SIG-M5 (cell line): Measurements from ENCODE around the gene MYH13.

Experiments
- DNase-seq: peaks from one replicate; lab custom pipeline; 2025; lab: John Stamatoyannopoulos, UW

MYH13 gene

DNA sequence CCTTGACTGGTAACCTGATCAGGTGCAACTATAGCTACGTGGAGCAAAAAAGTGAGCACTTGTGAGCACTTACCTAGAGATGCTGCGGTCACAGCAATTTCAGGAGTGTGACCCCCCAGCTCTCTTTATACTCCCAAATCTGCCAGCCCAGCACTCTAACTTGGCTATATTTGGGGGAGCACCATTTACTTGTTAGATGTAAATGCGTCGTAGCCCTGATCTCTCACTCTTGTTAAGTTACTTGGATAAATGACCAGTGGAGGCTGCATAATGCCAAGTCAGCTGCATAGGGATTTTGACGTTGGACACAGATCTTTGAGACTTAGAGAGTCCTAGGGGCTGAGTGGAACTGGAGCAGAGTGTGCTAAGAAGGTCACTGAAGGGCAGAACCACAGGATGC, at the start of gene MYH13:
Gene MYH13, minus strand, starts transcription at position 101 of the 400 bp plus-strand sequence. CDS start 8,476 bp downstream, outside the sequence.
- DNase-seq = no peak

GRCh38 chr17:10421900-10422542, 49.2 kb upstream of the MYH13 start, which contains the start of gene MYH8:
MYH8 (minus strand) TSS chr17:10421950; CDS start chr17:10420227, 1,723 bp downstream.
- no peak for DNase-seq

GRCh38 chr17:10421211-10421610, 48.4 kb upstream of the MYH13 start:
- DNase-seq = no peak

DNA sequence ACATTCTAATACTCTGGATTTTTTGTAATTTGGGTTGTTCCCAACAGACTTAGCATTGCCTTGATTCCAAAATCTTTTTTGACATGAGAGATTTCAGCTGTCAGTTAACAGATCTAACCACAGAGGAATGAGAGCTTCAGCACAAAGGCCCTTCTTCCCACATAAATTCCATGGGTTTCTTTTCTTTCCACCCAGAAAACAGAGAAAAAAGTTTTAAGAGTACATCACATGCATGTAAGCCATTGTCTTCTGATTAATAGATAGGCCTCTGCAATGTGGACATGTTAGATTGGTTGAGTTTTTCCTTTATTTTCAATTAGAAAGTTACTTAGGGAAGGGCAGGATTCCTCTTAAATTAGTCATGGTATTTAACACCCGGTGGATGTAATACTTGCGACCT, 48.0 kb upstream of the MYH13 start:
- DNase-seq = no peak

GRCh38 chr17:10417431-10417830, 44.6 kb upstream of the MYH13 start:
- DNase-seq = no peak

- DNase-seq = no peak
Observed at GRCh38 chr17:10415161-10415560, 42.4 kb upstream of the MYH13 start.

- no peak for DNase-seq
Observed at GRCh38 chr17:10403589-10403988, 30.8 kb upstream of the MYH13 start.

DNA sequence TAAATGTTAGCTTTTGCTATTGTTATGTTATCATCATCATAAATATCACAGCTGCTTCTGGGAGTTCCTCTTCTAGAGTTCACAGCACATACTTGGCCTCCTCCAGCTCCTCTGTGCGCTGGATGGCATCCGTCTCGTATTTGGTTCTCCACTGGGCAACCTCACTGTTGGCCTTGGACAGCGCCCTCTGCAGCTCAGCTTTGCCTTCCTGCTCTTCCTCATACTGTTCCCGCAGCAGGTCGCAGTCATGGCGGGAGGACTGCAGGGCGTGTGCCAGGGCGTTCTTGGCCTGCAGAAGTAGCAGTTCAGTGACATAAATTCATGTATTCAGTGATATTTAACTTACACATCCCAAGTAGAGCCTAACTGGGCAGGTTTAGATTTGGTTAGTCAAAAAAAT, 25.5 kb upstream of the MYH13 start:
- DNase-seq = no peak

GRCh38 chr17:10396524-10397163, 23.8 kb upstream of the MYH13 start:
- no peak for DNase-seq

DNA sequence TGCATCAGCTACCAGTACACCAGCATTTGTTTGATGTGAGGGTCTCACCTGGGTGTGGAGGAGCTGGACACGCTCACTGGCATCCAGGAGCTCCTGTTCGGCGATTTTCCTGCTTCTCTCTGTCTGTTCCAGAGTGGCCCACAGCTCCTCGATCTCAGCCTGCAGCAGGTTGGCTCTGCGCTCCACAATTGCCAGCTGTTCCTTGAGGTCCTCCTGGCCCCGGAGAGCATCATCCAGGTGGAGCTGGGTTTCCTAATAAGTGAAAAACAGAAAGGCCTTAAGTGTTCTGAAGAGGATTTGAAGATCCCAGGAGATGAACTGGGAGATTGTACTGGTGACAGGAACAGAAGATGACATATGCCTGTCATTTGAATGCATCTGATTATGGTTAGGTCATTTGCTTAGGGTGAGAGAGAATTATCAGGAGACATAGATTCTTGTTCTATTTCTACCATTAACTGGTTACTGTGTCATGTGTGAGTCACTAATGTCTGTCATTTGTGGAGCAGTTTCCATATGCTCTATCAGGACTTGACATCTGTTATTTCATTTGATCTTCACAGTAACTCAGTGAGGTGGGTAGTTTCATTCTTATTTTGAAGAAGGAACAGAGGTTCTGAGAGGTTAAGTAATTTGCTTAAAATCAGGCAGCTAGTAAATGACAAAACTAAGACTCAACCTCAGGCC, 21.5 kb upstream of the MYH13 start:
- DNase-seq = no peak

DNA sequence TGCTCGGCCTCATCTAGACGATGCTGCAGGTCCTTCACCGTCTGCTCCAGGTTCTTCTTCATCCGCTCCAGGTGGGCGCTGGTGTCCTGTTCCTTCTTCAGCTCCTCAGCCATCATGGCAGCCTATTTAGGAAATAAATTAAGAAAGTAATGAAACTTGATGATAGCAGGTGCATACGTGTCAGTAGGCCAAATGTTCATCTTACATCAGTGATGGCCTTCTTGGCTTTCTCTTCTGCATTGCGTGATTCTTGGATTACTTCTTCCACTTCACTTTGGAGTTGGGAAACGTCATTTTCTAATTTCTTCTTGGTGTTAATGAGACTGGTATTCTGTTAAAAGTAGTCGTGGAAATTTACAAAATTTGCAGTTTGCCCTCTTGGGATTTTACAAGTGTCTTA, 20.1 kb upstream of the MYH13 start:
- DNase-seq = no peak

DNA sequence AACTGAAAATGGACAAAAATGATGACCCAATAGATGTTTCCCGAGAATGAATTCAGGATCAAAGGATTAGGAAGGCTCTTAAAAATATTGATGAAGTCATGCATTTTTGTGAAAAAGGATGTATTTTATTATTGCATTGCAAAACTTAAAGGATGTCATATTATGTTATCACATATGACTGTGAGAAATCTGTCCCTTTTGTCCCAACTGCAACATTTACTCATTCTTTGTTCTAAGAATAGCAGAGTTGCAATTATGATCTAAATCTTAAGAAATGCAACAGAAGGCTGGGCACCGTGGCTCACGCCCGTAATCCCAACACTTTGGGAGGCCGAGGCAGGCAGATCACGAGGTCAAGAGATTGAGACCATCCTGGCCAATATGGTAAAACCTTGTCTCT, 13.1 kb upstream of the MYH13 start:
- no peak for DNase-seq

DNA sequence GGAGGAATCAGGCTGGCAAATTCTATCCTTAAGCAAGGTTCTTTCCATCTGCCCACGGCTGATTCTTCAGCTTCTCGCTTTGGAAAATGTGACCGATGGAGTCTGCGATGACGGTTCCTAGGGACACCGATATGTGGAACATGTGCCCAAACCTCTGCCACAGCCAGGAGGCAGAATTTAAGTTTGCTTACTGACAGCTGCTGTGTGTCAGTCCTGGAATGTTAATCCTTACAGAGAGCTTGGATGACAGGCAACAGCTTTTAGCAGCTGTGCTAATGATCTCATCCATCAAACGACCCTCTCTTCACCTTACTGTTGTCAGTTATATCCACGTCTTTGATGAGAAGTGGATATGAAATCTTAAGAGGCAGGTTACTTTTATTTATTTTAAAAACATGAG, 11.4 kb upstream of the MYH13 start:
- DNase-seq = no peak

- no peak for DNase-seq
Observed at GRCh38 chr17:10380631-10381408, 8.0 kb upstream of the MYH13 start.

GRCh38 chr17:10370016-10370608, 2.7 kb downstream of the MYH13 start:
- DNase-seq = no peak

DNA sequence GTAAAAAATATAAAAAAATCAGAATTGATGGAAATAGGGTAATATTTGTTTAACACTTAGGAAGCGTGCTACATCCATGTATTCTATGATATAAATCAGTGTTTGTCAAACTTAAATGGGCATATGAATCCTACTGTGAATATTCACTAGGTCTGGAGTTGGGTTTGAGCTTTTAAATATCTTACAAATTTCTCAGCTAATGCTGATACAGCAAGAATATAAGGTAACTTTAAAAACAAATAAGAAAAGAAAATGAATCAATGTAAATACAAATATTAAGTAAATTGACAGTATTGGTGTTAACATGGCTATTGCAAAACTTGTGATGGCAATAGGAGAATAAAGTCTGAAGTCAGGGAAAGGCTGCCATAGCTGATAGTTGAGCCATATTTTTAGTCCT, 3.6 kb downstream of the MYH13 start:
- DNase-seq = no peak

DNA sequence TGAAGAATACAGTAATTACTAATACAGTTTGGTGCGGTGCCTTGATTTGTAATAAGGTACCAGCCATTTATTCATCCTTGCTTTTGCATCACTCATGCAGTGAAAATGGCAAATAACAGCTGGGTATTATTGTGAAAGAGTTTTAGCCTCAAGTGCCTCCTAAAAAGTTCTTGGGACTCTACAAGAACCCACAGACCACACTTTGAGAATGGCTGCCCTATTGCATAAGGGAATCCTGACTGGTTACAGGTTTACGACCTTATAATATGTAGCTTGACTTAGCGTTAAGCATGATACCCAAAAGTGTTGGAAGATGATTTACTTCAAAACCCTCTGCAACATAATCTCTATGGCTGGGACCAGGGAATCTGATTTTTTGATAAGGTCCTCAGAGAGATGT, 4.2 kb downstream of the MYH13 start:
- no peak for DNase-seq

GRCh38 chr17:10360578-10360977, 12.2 kb downstream of the MYH13 start:
- no peak for DNase-seq

- no peak for DNase-seq
Observed at GRCh38 chr17:10357768-10358167, 15.0 kb downstream of the MYH13 start.

DNA sequence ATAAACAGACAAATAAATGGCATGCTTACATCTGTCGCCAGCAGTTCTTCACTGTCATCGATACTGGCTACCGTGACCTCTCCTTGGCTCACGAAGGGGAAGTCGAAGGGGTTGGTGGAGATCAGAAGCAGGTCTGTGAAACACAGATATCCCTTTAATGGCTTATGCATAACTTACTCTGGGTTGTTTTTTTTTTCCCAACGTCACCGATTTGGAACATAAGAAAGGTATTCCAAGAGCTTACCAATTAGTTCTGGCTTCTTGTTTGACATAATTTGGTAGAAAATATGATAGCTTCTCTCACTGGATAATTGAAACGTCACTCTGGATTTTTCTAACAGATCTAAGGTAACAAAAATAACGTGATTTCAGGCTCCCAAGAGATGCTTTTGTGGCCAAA, 18.2 kb downstream of the MYH13 start:
- no peak for DNase-seq

DNA sequence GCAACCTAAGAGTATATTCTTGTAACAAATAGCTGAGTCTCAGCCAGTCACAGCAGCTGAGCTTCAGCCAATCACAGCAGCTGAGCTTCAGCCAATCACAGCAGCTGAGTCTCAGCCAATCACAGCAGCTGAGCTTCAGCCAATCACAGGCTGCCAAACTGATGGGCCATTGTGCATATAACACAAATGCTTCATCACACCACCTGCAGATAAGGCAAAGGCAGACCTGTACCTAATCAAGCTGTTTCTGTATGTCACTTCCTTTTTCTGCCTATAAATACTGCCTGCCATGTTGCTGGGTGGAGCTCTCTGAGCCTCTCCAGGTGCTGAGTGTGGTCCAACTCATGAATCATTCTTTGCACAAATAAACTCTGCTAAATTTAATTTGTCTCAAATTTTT, 19.9 kb downstream of the MYH13 start:
- no peak for DNase-seq

DNA sequence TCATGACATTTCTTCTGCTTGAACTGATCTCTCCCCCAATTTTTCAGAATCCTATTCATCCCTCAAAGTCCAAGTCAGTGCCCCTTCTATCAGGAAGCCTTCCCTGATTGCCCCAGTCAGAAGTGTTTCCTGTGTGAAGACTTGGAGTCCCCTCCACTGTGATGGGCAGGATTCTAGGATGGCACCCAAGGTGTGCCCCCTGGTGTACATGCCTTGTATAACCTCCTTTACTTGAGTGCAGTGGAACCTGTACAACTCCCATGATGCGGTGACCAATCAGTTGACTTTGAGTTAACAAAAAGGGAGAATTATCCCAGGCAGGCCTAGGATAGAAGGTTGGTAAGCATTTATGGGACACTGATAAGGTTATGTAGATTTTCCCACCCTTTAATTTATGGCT, 23.4 kb downstream of the MYH13 start:
- no peak for DNase-seq
